G401.6 (cell line): Measurements from ENCODE around the gene SLC22A7.
"Not testable (repeated sequence)": the region's sequence is repeated elsewhere in the genome, so short reads cannot be mapped to it uniquely, and the experiment has no call there.

Experiments
- FAIRE-seq: peaks from 2 replicates; lab custom pipeline; 2012; peaks lifted over from hg19 to GRCh38; lab: Jason Lieb, UNC

SLC22A7 gene

DNA sequence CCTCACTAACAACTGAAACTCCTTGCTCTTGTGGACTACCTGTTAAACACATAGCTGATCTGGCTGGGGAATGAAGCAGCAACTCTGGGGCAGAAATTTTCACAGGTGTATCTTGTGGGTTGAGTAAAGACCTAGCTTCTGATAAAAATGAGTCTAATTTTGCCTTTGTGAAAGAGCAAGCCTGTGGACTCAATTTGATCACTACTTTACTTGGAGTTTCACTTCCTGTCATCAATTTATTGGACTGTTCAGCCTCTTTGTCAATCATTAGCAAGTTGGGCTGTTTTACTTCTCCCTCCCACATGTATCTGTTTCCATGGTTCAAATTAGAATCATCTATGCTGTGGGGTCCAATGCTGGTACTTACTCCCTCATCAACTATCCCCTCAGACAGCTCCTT, 40.2 kb downstream of the SLC22A7 start:
- FAIRE-seq, result no peak

DNA sequence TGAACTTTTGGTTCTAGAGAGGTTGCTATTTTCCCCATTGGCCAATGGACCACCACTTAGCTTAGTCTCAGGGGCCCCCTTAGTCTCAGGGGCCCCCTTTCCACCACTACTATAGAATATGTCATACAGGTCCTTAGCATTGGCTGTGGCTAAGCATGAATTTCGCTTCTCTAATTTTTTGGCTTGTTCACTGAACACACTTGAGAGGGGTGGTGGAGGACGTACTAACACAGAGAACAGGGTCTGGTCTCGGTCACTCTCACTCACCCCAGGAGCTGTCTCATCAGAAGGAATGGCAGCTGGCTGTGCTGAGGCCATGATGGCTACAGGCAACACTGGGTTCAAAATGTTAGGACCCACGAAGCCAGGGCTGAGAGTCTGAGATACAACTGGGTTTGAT, 41.1 kb downstream of the SLC22A7 start:
- FAIRE-seq, result no peak

DNA sequence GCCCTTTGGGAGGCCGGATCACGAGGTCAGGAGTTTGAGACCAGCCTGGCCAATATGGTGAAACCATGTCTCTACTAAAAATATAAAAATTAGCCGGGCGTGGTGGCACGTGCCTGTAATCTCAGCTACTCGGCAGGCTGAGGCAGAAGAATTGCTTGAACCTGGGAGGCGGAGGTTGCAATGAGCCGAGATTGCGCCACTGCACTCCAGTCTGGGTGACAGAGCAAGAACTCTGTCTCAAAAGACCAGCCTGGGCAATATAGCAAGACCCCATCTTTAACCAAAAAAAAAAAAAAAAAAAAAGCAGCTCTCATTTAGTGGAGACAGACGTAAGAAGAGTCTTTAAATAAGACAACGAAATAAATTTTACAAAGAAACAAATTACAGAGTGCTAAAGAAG, 48.2 kb downstream of the SLC22A7 start:
- not testable (repeated sequence) for FAIRE-seq

DNA sequence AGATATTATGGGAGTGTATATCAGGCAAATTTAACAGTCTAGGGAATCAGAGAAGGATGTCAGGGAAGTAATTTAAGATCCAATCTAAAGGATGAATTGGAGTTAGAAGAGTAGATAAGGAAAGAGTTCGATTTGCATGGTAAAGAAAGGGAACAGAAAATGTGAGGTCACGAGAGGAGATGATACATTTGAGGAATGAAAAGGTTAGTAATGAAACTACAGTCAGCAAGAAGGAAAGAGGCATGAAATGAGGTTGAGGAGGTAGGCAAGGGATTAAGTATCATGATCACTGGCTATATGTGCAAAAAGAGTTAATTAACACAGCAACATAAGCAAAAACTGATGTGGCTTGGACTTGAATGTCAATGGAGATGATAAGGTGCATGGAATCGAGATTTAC, 49.0 kb downstream of the SLC22A7 start:
- no peak for FAIRE-seq

DNA sequence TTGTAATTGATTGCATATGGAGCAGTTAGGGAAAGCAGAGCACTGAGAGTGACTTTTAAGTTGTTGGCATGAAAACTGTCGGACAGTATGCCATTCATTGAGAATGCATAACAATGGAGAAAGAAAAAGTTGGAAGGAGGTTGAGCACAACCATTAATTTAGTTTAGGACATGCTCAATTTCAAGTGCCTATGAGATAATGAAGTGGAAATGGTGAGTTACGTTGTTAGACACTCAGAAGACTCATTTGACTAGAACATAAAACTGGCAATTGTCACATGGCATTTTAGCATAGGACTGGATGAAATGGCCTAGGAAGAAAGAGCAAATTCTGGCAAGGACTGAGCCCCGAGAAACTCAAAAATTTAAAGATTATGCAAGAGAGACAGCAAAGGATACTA, 49.4 kb downstream of the SLC22A7 start:
- FAIRE-seq, result no peak

DNA sequence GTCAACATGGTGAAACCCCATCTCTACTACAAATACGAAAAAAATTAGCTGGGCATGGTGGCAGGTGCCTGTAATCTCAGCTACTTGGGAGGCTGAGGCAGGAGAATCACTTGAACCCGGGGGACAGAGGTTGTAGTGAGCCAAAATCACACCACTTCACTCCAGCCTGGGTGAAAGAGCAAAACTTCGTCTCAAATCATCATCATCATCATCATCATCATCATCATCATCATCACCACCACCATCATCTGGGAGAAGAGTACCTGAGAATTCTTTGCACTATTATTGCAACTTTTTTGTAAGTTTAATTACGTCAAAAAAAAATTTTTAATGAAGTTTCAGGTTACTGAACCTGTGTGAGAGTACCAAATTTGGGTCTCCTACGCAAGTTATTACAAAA, 53.9 kb downstream of the SLC22A7 start:
- not testable (repeated sequence) for FAIRE-seq
